Cerebellar nuclear complex (tissue), 1 donor: Measurements from ENCODE around the gene NSG1.
"Not testable (repeated sequence)": the region's sequence is repeated elsewhere in the genome, so short reads cannot be mapped to it uniquely, and the experiment has no call there.

ENCODE experiments used
- DNase-seq, 2 experiments: peaks; one replicate each; lab custom pipeline; 2025; lab: John Stamatoyannopoulos, UW

The NSG1 gene

GRCh38 chr4:4416981-4417380 is 30.1 kb downstream of the NSG1 start:
- no peak for DNase-seq

- no peak for DNase-seq
These were observed 31.0 kb downstream of the NSG1 start for GRCh38 chr4:4417886-4418285.

- DNase-seq, result no peak
These were observed 31.9 kb downstream of the NSG1 start for GRCh38 chr4:4418676-4419390.

- no peak for DNase-seq
These were observed 33.0 kb downstream of the NSG1 start for GRCh38 chr4:4419896-4420295.

GRCh38 chr4:4420421-4420820 is 33.5 kb downstream of the NSG1 start:
- no peak for DNase-seq

GRCh38 chr4:4421356-4421755 is 34.5 kb downstream of the NSG1 start:
- DNase-seq, result no peak

GRCh38 chr4:4422117-4422516 is 35.2 kb downstream of the NSG1 start:
- DNase-seq, result not testable (repeated sequence)

- no peak for DNase-seq
These were observed 36.1 kb downstream of the NSG1 start for GRCh38 chr4:4422856-4423499.

GRCh38 chr4:4423706-4424498 is 37.0 kb downstream of the NSG1 start:
- no peak for DNase-seq

GRCh38 chr4:4424499-4425115 is 37.7 kb downstream of the NSG1 start:
- no peak for DNase-seq

GRCh38 chr4:4425119-4425690 is 38.3 kb downstream of the NSG1 start:
- DNase-seq, result no peak

GRCh38 chr4:4425696-4426095 is 38.8 kb downstream of the NSG1 start:
- DNase-seq, result no peak

GRCh38 chr4:4426511-4427120 is 39.7 kb downstream of the NSG1 start:
- DNase-seq, result no peak

- no peak for DNase-seq
These were observed 40.4 kb downstream of the NSG1 start for GRCh38 chr4:4427121-4427870.

- DNase-seq, result no peak
These were observed 41.0 kb downstream of the NSG1 start for GRCh38 chr4:4427886-4428285.

- no peak for DNase-seq
These were observed 42.3 kb downstream of the NSG1 start for GRCh38 chr4:4428966-4429875.

GRCh38 chr4:4430492-4431195 is 43.7 kb downstream of the NSG1 start:
- DNase-seq, result no peak

GRCh38 chr4:4432341-4433125 is 45.6 kb downstream of the NSG1 start:
- DNase-seq, result no peak
